DND-41 (cell line): ENCODE measurements around the gene IRX2.

Experiments used
- EZH2 ChIP-seq: IDR thresholded peaks from 3 replicates; pipeline ENCODE4 v1.6.1; 2012; ENCODE audit warnings: borderline replicate concordance, low read depth, mild to moderate bottlenecking, moderate library complexity, low read length, inconsistent platforms; ENCODE audit not compliant: severe bottlenecking
- TF ChIP-seq, protein P1 (sequence below): IDR thresholded peaks from 2 replicates; pipeline ENCODE4 v1.5.1; 2012; ENCODE audit warnings: borderline replicate concordance, low read length, moderate library complexity, mild to moderate bottlenecking; ENCODE audit not compliant: poor library complexity, severe bottlenecking; ENCODE audit errors: extremely low read depth

DNA sequence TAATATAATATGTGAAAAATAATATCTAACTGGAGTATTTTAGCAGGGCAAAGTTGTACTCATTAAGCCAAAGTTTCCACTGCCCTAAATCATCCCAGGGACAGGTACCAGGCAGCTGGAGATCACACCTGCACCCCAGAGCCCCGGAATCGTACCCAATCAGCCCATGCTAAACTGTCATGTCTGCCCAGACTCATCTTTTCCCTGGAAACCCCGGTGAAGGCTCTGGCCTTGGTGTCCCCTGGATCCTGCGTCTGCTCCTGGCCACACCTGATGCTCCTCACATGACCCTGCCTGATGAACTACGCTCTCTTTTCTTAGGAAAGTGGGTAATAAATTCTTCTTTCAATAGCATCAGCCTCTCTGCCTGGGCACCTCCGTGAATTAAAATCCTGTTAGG lies 15.6 kb upstream of the IRX2 start:
- TF ChIP-seq, protein P1, sequence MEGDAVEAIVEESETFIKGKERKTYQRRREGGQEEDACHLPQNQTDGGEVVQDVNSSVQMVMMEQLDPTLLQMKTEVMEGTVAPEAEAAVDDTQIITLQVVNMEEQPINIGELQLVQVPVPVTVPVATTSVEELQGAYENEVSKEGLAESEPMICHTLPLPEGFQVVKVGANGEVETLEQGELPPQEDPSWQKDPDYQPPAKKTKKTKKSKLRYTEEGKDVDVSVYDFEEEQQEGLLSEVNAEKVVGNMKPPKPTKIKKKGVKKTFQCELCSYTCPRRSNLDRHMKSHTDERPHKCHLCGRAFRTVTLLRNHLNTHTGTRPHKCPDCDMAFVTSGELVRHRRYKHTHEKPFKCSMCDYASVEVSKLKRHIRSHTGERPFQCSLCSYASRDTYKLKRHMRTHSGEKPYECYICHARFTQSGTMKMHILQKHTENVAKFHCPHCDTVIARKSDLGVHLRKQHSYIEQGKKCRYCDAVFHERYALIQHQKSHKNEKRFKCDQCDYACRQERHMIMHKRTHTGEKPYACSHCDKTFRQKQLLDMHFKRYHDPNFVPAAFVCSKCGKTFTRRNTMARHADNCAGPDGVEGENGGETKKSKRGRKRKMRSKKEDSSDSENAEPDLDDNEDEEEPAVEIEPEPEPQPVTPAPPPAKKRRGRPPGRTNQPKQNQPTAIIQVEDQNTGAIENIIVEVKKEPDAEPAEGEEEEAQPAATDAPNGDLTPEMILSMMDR, result no peak
- no peak for TF ChIP-seq EZH2
